ENCODE data around the gene PRIM1. TPM values are rescaled to one million over a fixed set of nuclear protein-coding genes. Genes with fewer than 3 reads are reported as not detected.

PRIM1 gene
- total RNA-seq, 1 experiment from 2014 or later: 50.7 TPM

DNA sequence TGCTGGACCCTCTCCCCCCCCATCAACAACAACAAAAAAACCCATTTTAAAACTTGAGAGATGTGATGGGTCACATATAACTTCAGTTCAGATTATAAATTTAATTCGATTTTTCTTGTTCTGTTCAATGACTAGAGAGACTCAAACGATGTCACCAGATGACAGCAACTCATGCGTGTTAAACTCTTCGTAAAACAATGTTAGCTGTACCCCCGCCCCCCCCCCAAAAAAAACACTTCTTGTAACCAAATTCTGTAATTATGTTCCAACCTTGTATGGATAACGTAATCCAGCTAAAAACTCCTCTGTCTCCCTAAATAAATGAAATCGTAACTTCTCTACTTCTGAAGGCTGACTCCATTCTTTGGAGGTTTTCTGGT is 26.4 kb downstream of the PRIM1 start:
- Mint-ChIP-seq H3K27me3 (ENCODE audit: low read depth) (no peaks in the 10 kb centered on the region), H3K4me3 (peak overlapping the region; percentile 99 to 100), H3K9me3 (no peaks in the 10 kb centered on the region), H3K27ac (peak overlapping the region; percentile 100; a peak in 6 of 7 replicates), H3K36me3 (ENCODE audit: insufficient read depth in 1 of 3, low read depth in 3 of 3) (peaks cover 43 to 73% (median 61%) of the 10 kb centered on the region in 3 experiments), H3K4me1 (peaks cover 36 to 40% of the 10 kb centered on the region in 2 experiments)
- H2BK20ac ChIP-seq (ENCODE audit: low read depth, low read length, poor library complexity, severe bottlenecking): no peak overlapping the region
- H2AFZ ChIP-seq (ENCODE audit: low read length): no peak overlapping the region
- peaks cover 10% of the 10 kb centered on the region for H3K23me2 ChIP-seq (ENCODE audit: insufficient read length, low read depth, low read length, poor library complexity, severe bottlenecking)
- H3K18ac ChIP-seq (ENCODE audit: insufficient read length, low read depth, low read length): no peak overlapping the region
- no peak overlapping the region for H2BK15ac ChIP-seq (ENCODE audit: low read depth, low read length)
- no peak for DNase-seq
- no peak overlapping the region for H3K23ac ChIP-seq (ENCODE audit: insufficient read length, low read depth, low read length)
- no peaks in the 10 kb centered on the region for H4K20me1 ChIP-seq (ENCODE audit: control insufficient read depth, insufficient read depth, insufficient read length)
- H2BK5ac ChIP-seq (ENCODE audit: insufficient read length, low read length): no peak overlapping the region
- H3K27me3 ChIP-seq (ENCODE audit: insufficient read depth, low read length): no peaks in the 10 kb centered on the region
- H3T11ph ChIP-seq (ENCODE audit: low read length): no peak overlapping the region
- WGBS (ENCODE audit: extremely low coverage, insufficient read length, low lambda C conversion rate): no CpG with 5 or more reads among the region's 7 CpGs
- H2BK12ac ChIP-seq (ENCODE audit: insufficient read length, low read depth, low read length): no peak overlapping the region
- TF ChIP-seq, protein P1, sequence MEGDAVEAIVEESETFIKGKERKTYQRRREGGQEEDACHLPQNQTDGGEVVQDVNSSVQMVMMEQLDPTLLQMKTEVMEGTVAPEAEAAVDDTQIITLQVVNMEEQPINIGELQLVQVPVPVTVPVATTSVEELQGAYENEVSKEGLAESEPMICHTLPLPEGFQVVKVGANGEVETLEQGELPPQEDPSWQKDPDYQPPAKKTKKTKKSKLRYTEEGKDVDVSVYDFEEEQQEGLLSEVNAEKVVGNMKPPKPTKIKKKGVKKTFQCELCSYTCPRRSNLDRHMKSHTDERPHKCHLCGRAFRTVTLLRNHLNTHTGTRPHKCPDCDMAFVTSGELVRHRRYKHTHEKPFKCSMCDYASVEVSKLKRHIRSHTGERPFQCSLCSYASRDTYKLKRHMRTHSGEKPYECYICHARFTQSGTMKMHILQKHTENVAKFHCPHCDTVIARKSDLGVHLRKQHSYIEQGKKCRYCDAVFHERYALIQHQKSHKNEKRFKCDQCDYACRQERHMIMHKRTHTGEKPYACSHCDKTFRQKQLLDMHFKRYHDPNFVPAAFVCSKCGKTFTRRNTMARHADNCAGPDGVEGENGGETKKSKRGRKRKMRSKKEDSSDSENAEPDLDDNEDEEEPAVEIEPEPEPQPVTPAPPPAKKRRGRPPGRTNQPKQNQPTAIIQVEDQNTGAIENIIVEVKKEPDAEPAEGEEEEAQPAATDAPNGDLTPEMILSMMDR (conservative IDR thresholded peaks at IDR 0.05): no peak
- H3K27ac ChIP-seq (ENCODE audit: insufficient read length, low read depth, low read length): no peak overlapping the region
- no peak overlapping the region for H4K5ac ChIP-seq (ENCODE audit: insufficient read length, low read depth, low read length)
- peaks cover 10% of the 10 kb centered on the region for H3K4me1 ChIP-seq (ENCODE audit: insufficient read depth, low read length)
- H4K91ac ChIP-seq (ENCODE audit: insufficient read length, low read depth, low read length): no peak overlapping the region
- H3K56ac ChIP-seq (ENCODE audit: insufficient read length, low read depth, low read length): no peak overlapping the region
- H2AK5ac ChIP-seq (ENCODE audit: insufficient read length, low read length): no peak overlapping the region
- H4K8ac ChIP-seq (replicated peaks; ENCODE audit: insufficient read length, low read depth, low read length): no peak overlapping the region
- H2BK120ac ChIP-seq (ENCODE audit: low read depth, low read length, poor library complexity, severe bottlenecking): no peak overlapping the region
- peaks cover 39% of the 10 kb centered on the region; the same call in 1 of the 2 replicates for H3K79me2 ChIP-seq (ENCODE audit: insufficient read depth, low read length)
- no peak overlapping the region for H3K14ac ChIP-seq (ENCODE audit: insufficient read depth, low read length)
- H3K4ac ChIP-seq (ENCODE audit: low read depth, low read length): no peak overlapping the region
- no peaks in the 10 kb centered on the region for H3K9me3 ChIP-seq (ENCODE audit: control insufficient read depth, low read depth, low read length)
- peak overlapping the region; percentile 82 for H3K4me2 ChIP-seq (ENCODE audit: insufficient read depth, insufficient read length, low read length)
- peak overlapping the region; percentile 39 for H3K9ac ChIP-seq (ENCODE audit: extremely low read depth, insufficient read length, low read length)
- H3K79me1 ChIP-seq (ENCODE audit: insufficient read depth, low read depth, low read length, poor library complexity, severe bottlenecking): peaks cover 7% of the 10 kb centered on the region
